K562 (cell line): Measurements from ENCODE around the gene MTA2. TPM values are rescaled to one million over a fixed set of nuclear protein-coding genes. Genes with fewer than 3 reads are reported as not detected.

Experiments used
- ATAC-seq: fragments of 200-7000 bp; cut with Tn5 transposase; 3 replicates; pipeline ENCODE4 v1.9.1; 2020; ENCODE audit warnings: moderate library complexity
- BruUV-seq: library from RNA; stranded (reverse); fragments of 400-500 nt; replicated peaks from 2 replicates; lab custom pipeline; 2021; lab: Mats Ljungman, UMichigan
- CTCF ChIA-PET: fragments of 300-600 bp; formaldehyde crosslinking; extraction: SDS; loops from one replicate; lab custom pipeline; 2021; ENCODE audit warnings: low intra/inter-chr PET ratio; lab: Yijun Ruan, JAX
- POLR2A ChIA-PET: fragments of 300-600, 350-650 bp; sonication (Branson Sonifier 250); formaldehyde crosslinking; extraction: SDS; loops from one replicate; lab custom pipeline; 2021; ENCODE audit warnings: antibody characterized with exemption, inconsistent platforms; lab: Yijun Ruan, JAX
- DNase-seq, 4 experiments: peaks; one replicate each; pipeline versions ENCODE4 v3.0.0 to v3.0.0-alpha.2; 2011 to 2018; ENCODE audit warnings: low spot score in 3 of 4, mixed read lengths in 3 of 4; ENCODE audit errors: extremely low read depth in 1 of 4
- FAIRE-seq: peaks from 2 replicates; lab custom pipeline; 2011; peaks lifted over from hg19 to GRCh38; lab: Jason Lieb, UNC
- H2AFZ ChIP-seq: 2 replicates; pipeline ENCODE4 v1.6.0; 2011; ENCODE audit warnings: low read depth, low read length, control low read depth, inconsistent platforms
- H3K27ac ChIP-seq: fragments of 200-600 bp; 3 replicates; pipeline ENCODE4 v1.8.0; 2011; ENCODE audit warnings: low read depth, mild to moderate bottlenecking, control low read depth, inconsistent platforms, low read length, moderate library complexity, mixed read lengths; ENCODE audit errors: extremely low read depth
- H3K27me3 ChIP-seq, 2 experiments: fragments of 300-600 bp in 1 of 2; 2 replicates in 1 of 2; 3 replicates in 1 of 2; pipeline versions ENCODE4 v1.6.0 to v1.8.0; 2011; ENCODE audit warnings: inconsistent platforms in 2 of 2, low read length in 2 of 2, mild to moderate bottlenecking in 1 of 2, mixed read lengths in 1 of 2, moderate library complexity in 1 of 2; ENCODE audit not compliant: control insufficient read depth in 2 of 2, insufficient read depth in 2 of 2
- H3K36me3 ChIP-seq: fragments of 300-600 bp; 3 replicates; pipeline ENCODE4 v1.8.0; 2011; ENCODE audit warnings: mild to moderate bottlenecking, low read length, inconsistent platforms; ENCODE audit not compliant: control insufficient read depth, insufficient read depth
- H3K4me1 ChIP-seq, 2 experiments: fragments of 200-600 bp in 1 of 2; replicated peaks in 1 of 2; 2 replicates in 1 of 2; 3 replicates in 1 of 2; pipeline versions ENCODE4 v1.5.1 to v1.8.0; 2011; ENCODE audit warnings: inconsistent platforms in 2 of 2, low read length in 2 of 2, mild to moderate bottlenecking in 1 of 2, mixed read lengths in 1 of 2, moderate library complexity in 1 of 2; ENCODE audit not compliant: control insufficient read depth in 2 of 2, insufficient read depth in 2 of 2
- H3K4me2 ChIP-seq: 2 replicates; pipeline ENCODE4 v1.6.1; 2011; ENCODE audit warnings: low read length, control low read depth, inconsistent platforms, mixed read lengths; ENCODE audit not compliant: insufficient read depth
- H3K4me3 ChIP-seq: fragments of 200-600 bp; sonication (generic), shearing (Covaris generic); 2 replicates; pipeline ENCODE4 v1.5.1; 2016; ENCODE audit warnings: control low read depth, inconsistent platforms
- H3K79me2 ChIP-seq: fragments of 200-600 bp; 3 replicates; pipeline ENCODE4 v1.8.0; 2011; ENCODE audit warnings: low read length, inconsistent platforms; ENCODE audit not compliant: control insufficient read depth, insufficient read depth
- H3K9ac ChIP-seq, 2 experiments: 2 replicates each; pipeline versions ENCODE4 v1.6.0 to v1.6.1; 2011; ENCODE audit warnings: low read depth in 2 of 2, low read length in 2 of 2, control low read depth in 1 of 2, inconsistent platforms in 1 of 2, mild to moderate bottlenecking in 1 of 2, mixed read lengths in 1 of 2; ENCODE audit not compliant: insufficient read depth in 1 of 2
- H3K9me1 ChIP-seq: one replicate; pipeline ENCODE4 v1.6.0; 2011; ENCODE audit warnings: inconsistent platforms, mild to moderate bottlenecking, low read length, moderate library complexity; ENCODE audit not compliant: control insufficient read depth, insufficient read depth
- H3K9me3 ChIP-seq: replicated peaks from 2 replicates; pipeline ENCODE4 v1.5.1; 2011; ENCODE audit warnings: low read depth, low read length, inconsistent platforms; ENCODE audit not compliant: control insufficient read depth, insufficient read depth
- H4K20me1 ChIP-seq: replicated peaks from 2 replicates; pipeline ENCODE4 v1.6.1; 2011; ENCODE audit warnings: low read length, inconsistent platforms, mixed read lengths; ENCODE audit not compliant: control insufficient read depth, insufficient read depth
- ADNP ChIP-seq: fragments of 200-800 bp; sonication (Bioruptor generic); IDR thresholded peaks from 2 replicates; pipeline ENCODE4 v1.6.1; 2016; ENCODE audit warnings: missing genetic modification characterization, missing compliant biosample characterization
- CSDE1 ChIP-seq, 2 experiments: fragments of 450-650 bp; IDR thresholded peaks; 2 replicates each; pipeline ENCODE4 v1.6.1; 2016; ENCODE audit warnings: mild to moderate bottlenecking in 1 of 2
- KHSRP ChIP-seq: fragments of 450-650 bp; IDR thresholded peaks from 2 replicates; pipeline ENCODE4 v1.6.1; 2017
- NFATC3 ChIP-seq: fragments of 450-650 bp; IDR thresholded peaks from 2 replicates; pipeline ENCODE4 v1.6.1; 2017; ENCODE audit warnings: mild to moderate bottlenecking
- RBM39 ChIP-seq: fragments of 200-400 bp; formaldehyde crosslinking; optimal IDR thresholded peaks from 2 replicates; pipeline ENCODE3; 2018; ENCODE audit warnings: low read depth, low read length
- SMARCA5 ChIP-seq: fragments of 450-650 bp; IDR thresholded peaks from 2 replicates; pipeline ENCODE4 v1.6.1; 2016
- TRIM28 ChIP-seq: fragments of 450-650 bp; IDR thresholded peaks from 2 replicates; pipeline ENCODE4 v1.6.1; 2017
- ZKSCAN8 ChIP-seq: fragments of 200-800 bp; sonication (Bioruptor generic); IDR thresholded peaks from 2 replicates; pipeline ENCODE4 v1.6.1; 2016; ENCODE audit warnings: missing genetic modification characterization, missing compliant biosample characterization
- WGBS: fragments of 100-300 bp; shearing (Covaris generic); methylation state at CpG from one replicate; pipeline ENCODE4 v1.1.6; 2016; ENCODE audit warnings: low coverage, mixed read lengths; ENCODE audit not compliant: insufficient coverage; ENCODE audit errors: missing lambda C conversion rate; 5-methylcytosine and 5-hydroxymethylcytosine counted together
- in situ Hi-C: fragments of 300-500 bp; cut with MboI; formaldehyde crosslinking; loops from 4 replicates; pipeline ENCODE4 v1.15.0; 2018; ENCODE audit warnings: inconsistent platforms, mixed read lengths
- intact Hi-C: fragments of 100-400 bp; cut with micrococcal nuclease; formaldehyde crosslinking; loops from 2 replicates; pipeline ENCODE4 v1.14.2; 2022
- polyA plus RNA-seq, 8 experiments: library from polyadenylated mRNA; depleted of rRNA in 4 of 8; stranded (reverse) in 5 of 8; unstranded in 3 of 8; fragments of >200 nt; fragmentation: Nextera tagmentation in 2 of 8; fragmentation: Illumina TruSeq in 1 of 8; extraction: Ambion mirVana in 2 of 8; extraction: Trizol in 1 of 8; gene quantifications; 2 replicates each; pipeline versions ENCODE4 v1.2.1 to v1.2.3, GENCODE V29; 2011 to 2014; ENCODE audit warnings: inconsistent platforms in 1 of 8, missing spikeins in 1 of 8
- total RNA-seq, 7 experiments: library from RNA; depleted of rRNA in 6 of 7; stranded (reverse); fragments of >200 nt in 6 of 7; fragmentation: Illumina TruSeq in 2 of 7; extraction: Trizol in 2 of 7; gene quantifications; 2 replicates each; pipeline versions ENCODE4 v1.2.1 to v1.2.3, GENCODE V29; 2011 to 2021; ENCODE audit warnings: low replicate concordance in 1 of 7
- TF ChIP-seq, protein P1 (sequence below): fragments of 250-450 bp; sonication (Bioruptor Pico); IDR thresholded peaks from 2 replicates; pipeline ENCODE4 v1.4.0; 2020; ENCODE audit warnings: mild to moderate bottlenecking, moderate library complexity
- TF ChIP-seq, protein P2 (sequence below), 2 experiments: fragments of 450-650 bp in 1 of 2; sonication (generic) in 1 of 2; formaldehyde crosslinking in 1 of 2; IDR thresholded peaks in 1 of 2; conservative IDR thresholded peaks in 1 of 2; 2 replicates each; pipeline versions ENCODE4 v1.6.1 to v1.8.1; 2016 to 2023; ENCODE audit warnings: mild to moderate bottlenecking in 2 of 2, moderate library complexity in 2 of 2, inconsistent platforms in 1 of 2, missing genetic modification reagents in 1 of 2

The MTA2 gene
- total and polyA plus RNA-seq, 9 of the 15 experiments (the other 6 are each of a cell fraction or from before 2014, with no cell fraction given): 6.2 to 220 (median 172) TPM

DNA sequence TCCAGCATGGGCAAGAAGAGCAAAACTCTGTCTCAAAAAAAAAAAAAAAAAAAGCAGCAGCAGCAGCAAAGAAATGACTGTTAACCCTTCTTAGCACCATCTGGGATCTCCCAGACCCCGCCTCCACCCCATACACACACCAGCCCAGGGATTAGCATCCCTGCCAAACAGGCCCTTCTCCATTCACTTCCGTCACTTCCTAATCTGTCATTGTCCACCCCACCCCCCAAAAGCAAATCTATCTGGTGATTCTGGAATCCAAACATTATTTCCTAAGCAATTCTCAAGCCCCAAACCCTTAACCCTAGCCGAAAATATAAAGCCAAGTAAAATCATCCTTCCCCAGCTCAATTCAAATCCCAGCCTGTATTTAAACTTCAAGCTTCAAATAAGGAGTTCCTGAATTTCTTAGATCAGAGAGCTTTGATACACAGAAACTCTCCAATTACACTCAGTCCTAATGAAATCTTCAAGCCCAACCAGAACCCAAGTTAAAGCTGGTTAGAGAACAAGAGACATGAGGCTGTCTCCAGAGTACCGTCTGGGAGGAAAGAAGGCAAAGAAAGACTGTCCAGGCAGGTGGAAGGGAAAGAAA lies 49.1 kb downstream of the MTA2 start:
- H3K4me3 ChIP-seq: no peak overlapping the region
- H3K79me2 ChIP-seq: no peaks in the 10 kb centered on the region
- H2AFZ ChIP-seq: peak overlapping the region; percentile 94
- in situ Hi-C loops: loop anchor here (10.0 kb wide), 1 partner anchor 158 kb away; no protein-coding TSS in a partner anchor
- POLR2A ChIA-PET: interaction anchor here (0.7 to 3.4 kb wide), 18 partner anchors 8 to 180 kb away, joined by 3 to 13 read pairs (median 4); partner anchors contain the start of genes C11orf98, CSKMT, EEF1G and MTA2
- intact Hi-C loops: no loop called here
- FAIRE-seq (no peak), ATAC-seq (peak; percentile 4), DNase-seq (peak in 1 of 4 experiments; percentile 33)
- peak overlapping the region; percentile 74 for H3K4me2 ChIP-seq
- no peak for TF ChIP-seq ADNP (tag)
- 0 out of 2 replicates have a peak, but pooled peaks have one; percentile 86 for TF ChIP-seq SMARCA5
- peak; percentile 62; the same call in 1 of the 2 replicates for TF ChIP-seq TRIM28
- TF ChIP-seq CSDE1 (IDR thresholded peaks at IDR 0.05): 0 out of 4 replicates have a peak, but pooled peaks of 1 of the 2 experiments have one; percentile 77
- TF ChIP-seq NFATC3: peak; percentile 60; the same call in 1 of the 2 replicates
- TF ChIP-seq KHSRP: peak; percentile 54; the same call in 1 of the 2 replicates
- TF ChIP-seq, protein P1, sequence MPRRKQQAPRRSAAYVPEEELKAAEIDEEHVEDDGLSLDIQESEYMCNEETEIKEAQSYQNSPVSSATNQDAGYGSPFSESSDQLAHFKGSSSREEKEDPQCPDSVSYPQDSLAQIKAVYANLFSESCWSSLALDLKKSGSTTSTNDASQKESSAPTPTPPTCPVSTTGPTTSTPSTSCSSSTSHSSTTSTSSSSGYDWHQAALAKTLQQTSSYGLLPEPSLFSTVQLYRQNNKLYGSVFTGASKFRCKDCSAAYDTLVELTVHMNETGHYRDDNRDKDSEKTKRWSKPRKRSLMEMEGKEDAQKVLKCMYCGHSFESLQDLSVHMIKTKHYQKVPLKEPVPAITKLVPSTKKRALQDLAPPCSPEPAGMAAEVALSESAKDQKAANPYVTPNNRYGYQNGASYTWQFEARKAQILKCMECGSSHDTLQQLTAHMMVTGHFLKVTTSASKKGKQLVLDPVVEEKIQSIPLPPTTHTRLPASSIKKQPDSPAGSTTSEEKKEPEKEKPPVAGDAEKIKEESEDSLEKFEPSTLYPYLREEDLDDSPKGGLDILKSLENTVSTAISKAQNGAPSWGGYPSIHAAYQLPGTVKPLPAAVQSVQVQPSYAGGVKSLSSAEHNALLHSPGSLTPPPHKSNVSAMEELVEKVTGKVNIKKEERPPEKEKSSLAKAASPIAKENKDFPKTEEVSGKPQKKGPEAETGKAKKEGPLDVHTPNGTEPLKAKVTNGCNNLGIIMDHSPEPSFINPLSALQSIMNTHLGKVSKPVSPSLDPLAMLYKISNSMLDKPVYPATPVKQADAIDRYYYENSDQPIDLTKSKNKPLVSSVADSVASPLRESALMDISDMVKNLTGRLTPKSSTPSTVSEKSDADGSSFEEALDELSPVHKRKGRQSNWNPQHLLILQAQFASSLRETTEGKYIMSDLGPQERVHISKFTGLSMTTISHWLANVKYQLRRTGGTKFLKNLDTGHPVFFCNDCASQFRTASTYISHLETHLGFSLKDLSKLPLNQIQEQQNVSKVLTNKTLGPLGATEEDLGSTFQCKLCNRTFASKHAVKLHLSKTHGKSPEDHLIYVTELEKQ (CRISPR knock-in tag): no peak
- TF ChIP-seq ZKSCAN8 (CRISPR knock-in tag): peak; percentile 35; the same call in 1 of the 2 replicates
- no peak for TF ChIP-seq RBM39
- TF ChIP-seq, protein P2, sequence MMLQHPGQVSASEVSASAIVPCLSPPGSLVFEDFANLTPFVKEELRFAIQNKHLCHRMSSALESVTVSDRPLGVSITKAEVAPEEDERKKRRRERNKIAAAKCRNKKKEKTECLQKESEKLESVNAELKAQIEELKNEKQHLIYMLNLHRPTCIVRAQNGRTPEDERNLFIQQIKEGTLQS (IDR thresholded peaks at IDR 0.05): no peak
- TF ChIP-seq, protein P2 (CRISPR knock-in tag; conservative IDR thresholded peaks at IDR 0.05): 0 out of 2 replicates have a peak, but pooled peaks have one; percentile 46
- H3K27me3 ChIP-seq: no peaks in the 10 kb centered on the region
- H3K27ac ChIP-seq: peak overlapping the region; percentile 79
- no peaks in the 10 kb centered on the region for H3K9me1 ChIP-seq
- peak overlapping the region; percentile 62 to 77 for H3K9ac ChIP-seq
- CTCF ChIA-PET: no interaction called here
- WGBS: 38% methylated on average over 4 of the region's 4 CpGs
- H3K36me3 ChIP-seq: peaks cover 14% of the 10 kb centered on the region; the same call in 2 of the 3 replicates
- no TSS peak for BruUV-seq
- no peaks in the 10 kb centered on the region; the same call in 1 of the 2 replicates for H4K20me1 ChIP-seq
- peaks cover 70 to 73% of the 10 kb centered on the region in 2 experiments for H3K4me1 ChIP-seq
- H3K9me3 ChIP-seq: no peaks in the 10 kb centered on the region
